Measurements from ENCODE around the gene CEL.

Gene CEL

GRCh38 chr9:133118179-133118520 lies 56.4 kb downstream of the CEL start:
- no peak for DNase-seq (ENCODE audit: low spot score)

- no peak for DNase-seq (ENCODE audit: low spot score)
These were observed 56.8 kb downstream of the CEL start for GRCh38 chr9:133118568-133118967.

- no peak for DNase-seq (ENCODE audit: low spot score)
These were observed 57.5 kb downstream of the CEL start for GRCh38 chr9:133119103-133119845.

GRCh38 chr9:133119846-133120500 lies 58.2 kb downstream of the CEL start:
- no peak for DNase-seq (ENCODE audit: low spot score)

GRCh38 chr9:133120501-133121197 lies 58.9 kb downstream of the CEL start:
- DNase-seq (ENCODE audit: low spot score) = peak; percentile 51

Measured in HuH-7 (cell line).